Prostate gland (tissue), 2 donors: ENCODE results near the gene CCR9. TPM values are rescaled to one million over a fixed set of nuclear protein-coding genes. Genes with fewer than 3 reads are reported as not detected.

ENCODE experiments used
- DNase-seq: peaks from one replicate; pipeline ENCODE4 v3.0.0-alpha.2; 2019; ENCODE audit warnings: low spot score
- H3K27ac ChIP-seq, 2 donors: fragments of 200-600 bp; sonication (generic); 2 replicates each; pipeline ENCODE4 v1.5.1; 2017 to 2019
- H3K27me3 ChIP-seq: fragments of 200-600 bp; sonication (generic); replicated peaks from 2 replicates; pipeline ENCODE4 v1.5.1; 2019; ENCODE audit not compliant: insufficient read depth
- H3K36me3 ChIP-seq, 2 donors: fragments of 200-600 bp; sonication (generic); 1 replicate in 1 of 2; 2 replicates in 1 of 2; pipeline versions ENCODE4 v1.5.1 to v1.8.1; 2017 to 2019
- H3K4me1 ChIP-seq: fragments of 200-600 bp; sonication (generic); replicated peaks from 2 replicates; pipeline ENCODE4 v1.5.1; 2019
- H3K4me3 ChIP-seq, 2 donors: fragments of 200-600 bp; sonication (generic); 2 replicates each; pipeline ENCODE4 v1.5.1; 2017 to 2019
- H3K9me3 ChIP-seq: fragments of 200-600 bp; sonication (generic); 2 replicates; pipeline ENCODE4 v1.5.1; 2017
- POLR2A ChIP-seq: fragments of 450-650 bp; IDR thresholded peaks from one replicate; pipeline ENCODE4 v1.6.1; 2016; ENCODE audit warnings: antibody characterized with exemption, mild to moderate bottlenecking
- POLR2AphosphoS5 ChIP-seq: sonication (generic); formaldehyde crosslinking; IDR thresholded peaks from one replicate; pipeline ENCODE4 v1.6.1; 2017; ENCODE audit warnings: antibody characterized with exemption
- WGBS: methylation state at CpG from one replicate; pipeline ENCODE4 v1.1.5; 2018; 5-methylcytosine and 5-hydroxymethylcytosine counted together
- intact Hi-C: fragments of 100-400 bp; cut with DNase I; formaldehyde crosslinking; loops from one replicate; pipeline ENCODE4 v1.14.2; 2022
- total RNA-seq, 2 donors: library from RNA; depleted of rRNA; stranded (reverse); fragments of >200 nt; gene quantifications; one replicate each; pipeline ENCODE4 v1.1.0, GENCODE V29; 2016
- TF ChIP-seq, protein P1 (sequence below), 4 experiments: fragments of 200-600 bp in 2 of 4; fragments of 450-650 bp in 2 of 4; sonication (generic) in 2 of 4; IDR thresholded peaks; 1 replicate in 3 of 4; 2 replicates in 1 of 4; pipeline ENCODE4 v1.5.1; 2016 to 2019; ENCODE audit warnings: antibody characterized with exemption in 4 of 4, mild to moderate bottlenecking in 2 of 4, moderate library complexity in 2 of 4

Gene CCR9
- total RNA-seq, 2 donors from 2014 or later = 0.09 TPM; not detected in 1

DNA sequence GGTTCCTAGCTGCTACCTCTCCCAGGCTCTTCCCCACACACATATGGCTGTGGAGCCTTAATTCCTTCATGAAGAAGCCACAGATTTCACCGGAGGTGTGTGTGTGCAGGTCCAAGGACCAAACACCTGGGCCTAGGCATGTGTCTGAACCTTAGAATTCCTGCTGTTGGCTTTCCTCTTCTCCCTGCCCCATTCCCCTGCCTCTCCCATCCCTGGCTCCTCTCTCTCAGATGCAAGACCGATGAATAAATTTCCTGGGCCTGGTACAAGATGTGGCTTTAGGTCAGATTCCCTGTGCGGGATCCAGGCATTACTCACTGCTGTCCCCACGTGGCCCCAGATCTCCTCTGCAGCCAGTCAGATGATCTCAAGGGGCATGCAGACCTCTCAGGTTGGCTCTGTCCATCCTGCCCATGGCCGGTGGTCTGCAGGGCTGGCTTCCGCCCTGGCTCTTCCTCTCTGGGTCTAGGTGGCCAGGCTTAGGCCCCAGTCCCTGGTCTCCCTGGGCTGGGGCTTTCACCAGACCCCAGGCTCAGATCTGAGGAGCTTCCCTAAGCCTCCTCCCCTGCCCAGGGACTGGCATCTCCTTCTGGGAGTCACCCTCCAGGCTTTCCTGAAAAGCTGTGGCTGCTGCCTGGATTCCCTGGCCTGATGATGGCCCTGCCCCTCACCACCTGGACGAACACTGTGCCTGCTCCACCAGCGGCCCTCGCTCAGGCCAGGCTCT is 20.5 kb downstream of the CCR9 start:
- TF ChIP-seq POLR2AphosphoS5 = no peak
- TF ChIP-seq, protein P1, sequence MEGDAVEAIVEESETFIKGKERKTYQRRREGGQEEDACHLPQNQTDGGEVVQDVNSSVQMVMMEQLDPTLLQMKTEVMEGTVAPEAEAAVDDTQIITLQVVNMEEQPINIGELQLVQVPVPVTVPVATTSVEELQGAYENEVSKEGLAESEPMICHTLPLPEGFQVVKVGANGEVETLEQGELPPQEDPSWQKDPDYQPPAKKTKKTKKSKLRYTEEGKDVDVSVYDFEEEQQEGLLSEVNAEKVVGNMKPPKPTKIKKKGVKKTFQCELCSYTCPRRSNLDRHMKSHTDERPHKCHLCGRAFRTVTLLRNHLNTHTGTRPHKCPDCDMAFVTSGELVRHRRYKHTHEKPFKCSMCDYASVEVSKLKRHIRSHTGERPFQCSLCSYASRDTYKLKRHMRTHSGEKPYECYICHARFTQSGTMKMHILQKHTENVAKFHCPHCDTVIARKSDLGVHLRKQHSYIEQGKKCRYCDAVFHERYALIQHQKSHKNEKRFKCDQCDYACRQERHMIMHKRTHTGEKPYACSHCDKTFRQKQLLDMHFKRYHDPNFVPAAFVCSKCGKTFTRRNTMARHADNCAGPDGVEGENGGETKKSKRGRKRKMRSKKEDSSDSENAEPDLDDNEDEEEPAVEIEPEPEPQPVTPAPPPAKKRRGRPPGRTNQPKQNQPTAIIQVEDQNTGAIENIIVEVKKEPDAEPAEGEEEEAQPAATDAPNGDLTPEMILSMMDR (IDR thresholded peaks at IDR 0.05) = peak in 1 of 4 experiments; percentile 12
- 75% methylated on average over 9 of the region's 9 CpGs for WGBS
- Histone ChIP-seq H3K27ac (no peak overlapping the region), H3K4me3 (no peak overlapping the region), H3K27me3 (no peaks in the 10 kb centered on the region), H3K36me3 (no peaks in the 10 kb centered on the region), H3K9me3 (no peaks in the 10 kb centered on the region), H3K4me1 (no peaks in the 10 kb centered on the region)
- intact Hi-C loops = loop anchor here (5.0 kb wide), 1 partner anchor 145 kb away; no protein-coding TSS in a partner anchor
- DNase-seq = no peak

DNA sequence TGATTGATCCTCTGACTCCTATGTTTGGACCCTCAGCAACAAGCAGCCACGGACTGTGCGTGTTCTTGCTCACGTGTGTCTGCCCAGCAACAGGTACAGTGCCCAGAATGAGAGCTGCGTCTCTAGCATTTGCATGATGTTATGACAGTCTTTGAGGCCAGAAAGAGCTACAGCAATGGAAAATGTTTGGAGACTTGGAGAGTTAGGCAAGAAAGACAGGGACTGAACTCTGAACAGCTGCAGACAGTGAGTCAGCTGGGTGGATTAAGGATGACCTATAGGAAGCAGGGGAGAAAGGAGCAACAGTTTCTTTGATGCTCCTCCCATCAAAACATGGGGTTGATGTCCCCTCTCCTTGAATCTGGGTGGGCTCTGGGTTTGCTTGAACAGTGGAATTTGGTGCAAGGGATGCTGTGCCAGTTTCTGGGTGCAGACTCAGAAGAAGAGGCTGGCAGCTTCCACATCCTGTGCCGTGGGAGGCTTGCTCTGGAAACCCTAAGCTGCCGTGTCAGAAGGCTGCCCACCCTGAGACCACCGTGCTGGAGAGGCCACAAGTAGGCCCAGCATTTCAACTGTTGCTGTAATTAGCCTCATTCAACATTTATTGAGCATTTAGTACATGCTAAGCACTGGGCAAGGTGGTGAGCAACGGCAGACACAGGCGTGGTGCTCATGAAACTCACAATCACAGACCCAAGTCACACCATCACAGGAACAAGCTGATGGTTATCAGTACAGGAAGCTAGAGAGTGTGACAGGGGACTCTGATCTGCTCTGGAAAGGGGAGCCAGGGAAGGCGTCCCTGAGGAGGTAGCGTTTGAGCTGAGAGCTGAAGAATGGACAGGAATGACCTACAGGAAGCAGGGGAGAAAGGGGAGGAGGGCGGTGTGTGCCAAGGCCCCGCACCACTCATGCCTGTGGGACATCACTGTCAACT is 21.7 kb downstream of the CCR9 start:
- H3K4me3 ChIP-seq = no peak overlapping the region
- H3K27me3 ChIP-seq = no peaks in the 10 kb centered on the region
- H3K27ac ChIP-seq = no peak overlapping the region
- DNase-seq = no peak
- intact Hi-C loops = loop anchor here (5.0 kb wide), 1 partner anchor 146 kb away; no protein-coding TSS in a partner anchor
- H3K9me3 ChIP-seq = no peaks in the 10 kb centered on the region
- H3K36me3 ChIP-seq = no peaks in the 10 kb centered on the region
- no peak for TF ChIP-seq POLR2A
- TF ChIP-seq POLR2AphosphoS5 = no peak
- TF ChIP-seq, protein P1 (IDR thresholded peaks at IDR 0.05) = no peak
- 82% methylated on average over 13 of the region's 13 CpGs for WGBS
- no peaks in the 10 kb centered on the region for H3K4me1 ChIP-seq

DNA sequence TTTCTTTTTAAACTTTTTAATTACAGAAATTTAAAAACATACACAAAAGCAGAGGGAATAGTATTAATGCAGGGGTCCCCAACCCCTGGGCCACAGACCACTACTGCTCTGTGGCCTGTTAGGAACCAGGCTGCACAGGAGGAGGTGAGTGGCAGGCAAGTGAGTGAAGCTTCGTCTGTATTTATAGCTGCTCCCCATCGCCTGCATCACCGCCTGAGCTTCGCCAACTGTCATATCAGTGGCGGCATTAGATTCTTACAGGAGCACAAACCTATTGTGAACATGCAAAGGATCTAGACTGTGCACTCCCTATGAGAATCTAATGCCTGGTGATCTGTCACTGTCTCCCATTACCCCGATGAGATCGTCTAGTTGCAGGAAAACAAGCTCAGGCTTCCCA is 22.4 kb downstream of the CCR9 start:
- DNase-seq = no peak
- intact Hi-C loops = loop anchor here (5.0 kb wide), 1 partner anchor 146 kb away; no protein-coding TSS in a partner anchor
- Histone ChIP-seq H3K4me1 (no peaks in the 10 kb centered on the region), H3K27ac (no peak overlapping the region), H3K4me3 (no peak overlapping the region), H3K27me3 (no peaks in the 10 kb centered on the region), H3K9me3 (no peaks in the 10 kb centered on the region), H3K36me3 (no peaks in the 10 kb centered on the region)
- TF ChIP-seq, protein P1 (IDR thresholded peaks at IDR 0.05) = no peak
- TF ChIP-seq POLR2A = no peak
- TF ChIP-seq POLR2AphosphoS5 = no peak
- WGBS = 91% methylated on average over 7 of the region's 7 CpGs

DNA sequence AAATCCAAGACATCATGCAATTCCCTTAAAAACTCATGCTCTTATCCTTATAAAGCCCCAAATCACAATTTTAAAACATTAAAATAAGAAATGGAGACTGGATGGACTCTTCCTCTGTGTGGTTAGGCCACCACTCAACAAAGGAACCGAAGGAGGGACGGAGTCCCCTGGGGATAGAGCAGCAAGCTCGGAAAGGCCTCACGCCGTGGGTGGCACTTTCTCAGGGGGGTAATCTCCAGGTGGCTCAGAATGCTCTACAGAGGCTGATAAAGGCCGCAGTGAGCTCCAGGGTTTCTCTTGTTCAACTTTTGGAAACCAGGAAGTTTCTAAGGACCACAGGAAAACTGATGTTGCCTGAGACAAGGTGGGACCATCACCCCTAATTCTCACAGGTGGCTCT is 23.2 kb downstream of the CCR9 start:
- TF ChIP-seq, protein P1 (IDR thresholded peaks at IDR 0.05) = no peak
- H3K4me1 ChIP-seq = no peaks in the 10 kb centered on the region
- H3K36me3 ChIP-seq = no peaks in the 10 kb centered on the region
- H3K9me3 ChIP-seq = no peaks in the 10 kb centered on the region
- no peak overlapping the region for H3K27ac ChIP-seq
- WGBS = 88% methylated on average over 6 of the region's 6 CpGs
- intact Hi-C loops = loop anchor here (5.0 kb wide), 1 partner anchor 147 kb away; no protein-coding TSS in a partner anchor
- H3K27me3 ChIP-seq = no peaks in the 10 kb centered on the region
- no peak overlapping the region for H3K4me3 ChIP-seq
- DNase-seq = no peak
